ENCODE measurements around the gene MUS81. TPM values are rescaled to one million over a fixed set of nuclear protein-coding genes. Genes with fewer than 3 reads are reported as not detected.

Gene MUS81
- total RNA-seq, 1 experiment from 2014 or later, result 45.9 TPM

DNA sequence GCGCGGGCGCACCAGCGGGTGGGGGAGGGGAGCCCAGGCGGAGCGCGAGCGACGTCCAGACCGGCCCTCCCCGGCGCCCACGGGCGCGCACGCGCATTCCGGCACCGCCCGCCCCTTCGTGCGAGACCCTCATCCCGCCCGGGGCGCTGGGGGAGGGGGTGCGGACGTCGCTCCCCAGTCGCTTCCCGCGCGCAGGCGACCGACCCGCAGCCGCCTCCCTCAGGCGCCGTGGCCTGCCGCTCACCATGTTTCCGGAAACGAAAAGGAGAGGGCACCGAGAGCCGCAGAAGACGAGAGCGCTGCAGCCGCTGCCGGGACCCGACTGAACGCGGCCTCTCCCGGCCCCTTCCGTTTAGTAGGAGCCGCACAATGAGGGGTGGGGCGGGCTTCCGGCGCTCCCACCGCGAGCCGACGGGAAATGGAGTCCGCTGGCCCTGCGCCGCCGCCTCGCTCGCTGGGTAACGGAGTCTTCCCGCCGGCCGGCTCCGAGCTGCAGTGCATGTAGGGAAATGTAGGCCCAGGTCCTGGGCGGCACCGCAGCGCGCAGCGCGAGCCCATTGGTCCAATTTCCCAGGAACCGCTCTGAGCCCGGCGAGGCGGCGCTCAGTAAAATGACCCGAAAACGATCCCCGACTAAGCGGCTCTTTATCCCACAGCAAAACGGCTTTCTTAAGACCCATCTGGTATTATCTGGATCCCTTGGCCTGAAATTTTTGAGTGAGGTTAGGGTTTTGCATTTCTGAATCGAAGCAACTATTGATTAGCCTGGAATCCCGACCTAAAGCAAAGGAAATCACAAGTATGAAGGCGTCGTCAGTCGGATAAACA, 2.2 kb upstream of the MUS81 start, which contains the start of gene CFL1 (continued):
- TF ChIP-seq ZNF396 (CRISPR knock-in tag; IDR thresholded peaks at IDR 0.05; ENCODE audit: borderline replicate concordance) (no peak), NFATC4 (CRISPR knock-in tag; IDR thresholded peaks at IDR 0.05) (peak; percentile 72; the same call in 1 of the 2 replicates), AR (CRISPR knock-in tag; IDR thresholded peaks at IDR 0.05) (no peak), NFE2L1 (CRISPR knock-in tag; IDR thresholded peaks at IDR 0.05) (peak; percentile 69), ZNF219 (CRISPR knock-in tag; IDR thresholded peaks at IDR 0.05; ENCODE audit: borderline replicate concordance) (peak; percentile 76; the same call in 1 of the 2 replicates), ETV6 (CRISPR knock-in tag; IDR thresholded peaks at IDR 0.05) (peak; percentile 89), ZNF416 (CRISPR knock-in tag; IDR thresholded peaks at IDR 0.05) (peak; percentile 84; the same call in 1 of the 2 replicates), CREB1 (CRISPR knock-in tag; IDR thresholded peaks at IDR 0.05) (no peak), ATF6 (CRISPR knock-in tag; IDR thresholded peaks at IDR 0.05) (no peak), SOX15 (CRISPR knock-in tag; IDR thresholded peaks at IDR 0.05) (no peak), PRRX2 (CRISPR knock-in tag; IDR thresholded peaks at IDR 0.05) (no peak)
- TF ChIP-seq, protein P1, sequence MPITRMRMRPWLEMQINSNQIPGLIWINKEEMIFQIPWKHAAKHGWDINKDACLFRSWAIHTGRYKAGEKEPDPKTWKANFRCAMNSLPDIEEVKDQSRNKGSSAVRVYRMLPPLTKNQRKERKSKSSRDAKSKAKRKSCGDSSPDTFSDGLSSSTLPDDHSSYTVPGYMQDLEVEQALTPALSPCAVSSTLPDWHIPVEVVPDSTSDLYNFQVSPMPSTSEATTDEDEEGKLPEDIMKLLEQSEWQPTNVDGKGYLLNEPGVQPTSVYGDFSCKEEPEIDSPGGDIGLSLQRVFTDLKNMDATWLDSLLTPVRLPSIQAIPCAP (CRISPR knock-in tag; IDR thresholded peaks at IDR 0.05), result 0 out of 2 replicates have a peak, but pooled peaks have one; percentile 54
- TF ChIP-seq, protein P2, sequence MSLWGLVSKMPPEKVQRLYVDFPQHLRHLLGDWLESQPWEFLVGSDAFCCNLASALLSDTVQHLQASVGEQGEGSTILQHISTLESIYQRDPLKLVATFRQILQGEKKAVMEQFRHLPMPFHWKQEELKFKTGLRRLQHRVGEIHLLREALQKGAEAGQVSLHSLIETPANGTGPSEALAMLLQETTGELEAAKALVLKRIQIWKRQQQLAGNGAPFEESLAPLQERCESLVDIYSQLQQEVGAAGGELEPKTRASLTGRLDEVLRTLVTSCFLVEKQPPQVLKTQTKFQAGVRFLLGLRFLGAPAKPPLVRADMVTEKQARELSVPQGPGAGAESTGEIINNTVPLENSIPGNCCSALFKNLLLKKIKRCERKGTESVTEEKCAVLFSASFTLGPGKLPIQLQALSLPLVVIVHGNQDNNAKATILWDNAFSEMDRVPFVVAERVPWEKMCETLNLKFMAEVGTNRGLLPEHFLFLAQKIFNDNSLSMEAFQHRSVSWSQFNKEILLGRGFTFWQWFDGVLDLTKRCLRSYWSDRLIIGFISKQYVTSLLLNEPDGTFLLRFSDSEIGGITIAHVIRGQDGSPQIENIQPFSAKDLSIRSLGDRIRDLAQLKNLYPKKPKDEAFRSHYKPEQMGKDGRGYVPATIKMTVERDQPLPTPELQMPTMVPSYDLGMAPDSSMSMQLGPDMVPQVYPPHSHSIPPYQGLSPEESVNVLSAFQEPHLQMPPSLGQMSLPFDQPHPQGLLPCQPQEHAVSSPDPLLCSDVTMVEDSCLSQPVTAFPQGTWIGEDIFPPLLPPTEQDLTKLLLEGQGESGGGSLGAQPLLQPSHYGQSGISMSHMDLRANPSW (CRISPR knock-in tag; conservative IDR thresholded peaks at IDR 0.05; ENCODE audit: low read depth), result no peak

DNA sequence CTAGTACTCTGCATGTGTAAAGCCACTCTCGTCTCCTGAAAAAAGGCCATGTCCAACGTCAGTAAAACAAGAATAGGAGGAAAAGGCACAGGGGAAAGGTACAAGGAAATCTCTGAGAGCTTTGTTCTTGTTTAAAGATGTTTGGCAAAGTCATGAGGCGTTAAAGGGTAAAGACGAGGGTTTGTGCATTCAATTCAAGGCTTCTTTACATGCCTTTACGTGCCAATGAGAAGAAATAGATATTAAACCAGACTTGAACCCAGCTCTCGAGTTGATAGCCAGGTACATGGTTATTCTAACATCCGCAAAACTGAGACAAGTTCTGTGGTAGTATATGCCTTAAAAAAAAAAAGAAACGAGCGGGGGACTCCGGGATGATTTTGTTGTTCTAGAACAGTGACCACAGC, 1.5 kb upstream of the MUS81 start:
- H3K9me3 Mint-ChIP-seq, result no peaks in the 10 kb centered on the region
- ATAC-seq (no peak), DNase-seq (ENCODE audit: low spot score) (no peak)
- H3K36me3 Mint-ChIP-seq, result peaks cover 43% of the 10 kb centered on the region
- peaks cover 24% of the 10 kb centered on the region for H3K4me1 Mint-ChIP-seq
- H3K27ac Mint-ChIP-seq, result peak overlapping the region; percentile 100
- no peaks in the 10 kb centered on the region for H3K27me3 Mint-ChIP-seq (ENCODE audit: low read depth)
- CTCF ChIA-PET, result interaction anchor here (1.0 to 16.6 kb wide), 25 partner anchors 8 to 443 kb away, joined by 3 to 539 read pairs (median 10); partner anchors contain the start of genes AP5B1, BANF1, CCDC85B and EFEMP2
- POLR2A ChIA-PET, result interaction anchor here (0.7 to 4.2 kb wide), 20 partner anchors 8 to 409 kb away, joined by 3 to 90 read pairs (median 4); partner anchors contain the start of genes CCDC85B, CST6, EFEMP2 and FIBP
- H3K4me3 Mint-ChIP-seq, result peak overlapping the region; percentile 90
- TF ChIP-seq HMGA2 (CRISPR knock-in tag; IDR thresholded peaks at IDR 0.05), result no peak
- no peak for TF ChIP-seq MXD4 (CRISPR knock-in tag; IDR thresholded peaks at IDR 0.05; ENCODE audit: borderline replicate concordance)
- no peak for TF ChIP-seq USF2 (CRISPR knock-in tag; IDR thresholded peaks at IDR 0.05)
- no peak for TF ChIP-seq NR3C1 (CRISPR knock-in tag; conservative IDR thresholded peaks at IDR 0.05; ENCODE audit: low read depth)
- no peak for TF ChIP-seq TCF7 (CRISPR knock-in tag; IDR thresholded peaks at IDR 0.05; ENCODE audit: low read depth)
- TF ChIP-seq CBFB (CRISPR knock-in tag; IDR thresholded peaks at IDR 0.05; ENCODE audit: low read depth), result no peak
- no peak for TF ChIP-seq ELF4 (CRISPR knock-in tag; IDR thresholded peaks at IDR 0.05; ENCODE audit: low read depth)
- no peak for TF ChIP-seq FOXJ3 (CRISPR knock-in tag; IDR thresholded peaks at IDR 0.05; ENCODE audit: borderline replicate concordance)
- no peak for TF ChIP-seq ATF2 (CRISPR knock-in tag; IDR thresholded peaks at IDR 0.05; ENCODE audit: borderline replicate concordance, low read depth)
- no peak for TF ChIP-seq FOXK1 (CRISPR knock-in tag; IDR thresholded peaks at IDR 0.05)
- TF ChIP-seq ATF6 (CRISPR knock-in tag; IDR thresholded peaks at IDR 0.05), result no peak

Data from WTC11 (cell line).